Measurements from ENCODE around the gene FBXW10.
"Not testable (repeated sequence)": the region's sequence is repeated elsewhere in the genome, so short reads cannot be mapped to it uniquely, and the experiment has no call there.

- TF ChIP-seq, protein P1, sequence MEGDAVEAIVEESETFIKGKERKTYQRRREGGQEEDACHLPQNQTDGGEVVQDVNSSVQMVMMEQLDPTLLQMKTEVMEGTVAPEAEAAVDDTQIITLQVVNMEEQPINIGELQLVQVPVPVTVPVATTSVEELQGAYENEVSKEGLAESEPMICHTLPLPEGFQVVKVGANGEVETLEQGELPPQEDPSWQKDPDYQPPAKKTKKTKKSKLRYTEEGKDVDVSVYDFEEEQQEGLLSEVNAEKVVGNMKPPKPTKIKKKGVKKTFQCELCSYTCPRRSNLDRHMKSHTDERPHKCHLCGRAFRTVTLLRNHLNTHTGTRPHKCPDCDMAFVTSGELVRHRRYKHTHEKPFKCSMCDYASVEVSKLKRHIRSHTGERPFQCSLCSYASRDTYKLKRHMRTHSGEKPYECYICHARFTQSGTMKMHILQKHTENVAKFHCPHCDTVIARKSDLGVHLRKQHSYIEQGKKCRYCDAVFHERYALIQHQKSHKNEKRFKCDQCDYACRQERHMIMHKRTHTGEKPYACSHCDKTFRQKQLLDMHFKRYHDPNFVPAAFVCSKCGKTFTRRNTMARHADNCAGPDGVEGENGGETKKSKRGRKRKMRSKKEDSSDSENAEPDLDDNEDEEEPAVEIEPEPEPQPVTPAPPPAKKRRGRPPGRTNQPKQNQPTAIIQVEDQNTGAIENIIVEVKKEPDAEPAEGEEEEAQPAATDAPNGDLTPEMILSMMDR (conservative IDR thresholded peaks at IDR 0.05; ENCODE audit: low read depth, low read length): not testable (repeated sequence)
- TF ChIP-seq EZH2 (IDR thresholded peaks at IDR 0.05; ENCODE audit: borderline replicate concordance, low read depth, low read length, poor library complexity, severe bottlenecking): not testable (repeated sequence)
These were observed 13.7 kb downstream of the FBXW10 start for GRCh38 chr17:18757368-18758044.

Data from A673 (cell line).